Neural cell (in vitro differentiated cells): ENCODE results near the gene RCL1. TPM values are rescaled to one million over a fixed set of nuclear protein-coding genes. Genes with fewer than 3 reads are reported as not detected.

ENCODE experiments used
- H2AFZ ChIP-seq: fragments of 200-600, 300-800 bp; sonication (generic), shearing (Covaris generic); 2 replicates; pipeline ENCODE4 v1.6.0; 2014; ENCODE audit warnings: low read depth, mild to moderate bottlenecking, antibody characterized with exemption, low read length, moderate library complexity
- H3F3A ChIP-seq: fragments of 200-600 bp; shearing (Covaris generic); 2 replicates; pipeline ENCODE4 v1.6.1; 2016; ENCODE audit warnings: mild to moderate bottlenecking, moderate library complexity, mixed read lengths, antibody characterized with exemption, low read length; ENCODE audit not compliant: insufficient read depth, poor library complexity, severe bottlenecking
- H3K27ac ChIP-seq: fragments of 200-600, 300-800 bp; sonication (generic), shearing (Covaris generic); 2 replicates; pipeline ENCODE4 v1.5.1; 2014; ENCODE audit warnings: mild to moderate bottlenecking, low read length, moderate library complexity
- H3K27me3 ChIP-seq: fragments of 300-800, 200-600 bp; sonication (generic), shearing (Covaris generic); 2 replicates; pipeline ENCODE4 v1.6.0; 2014; ENCODE audit warnings: mild to moderate bottlenecking, low read depth, low read length, moderate library complexity; ENCODE audit not compliant: insufficient read depth
- H3K36me3 ChIP-seq: fragments of 300-800, 200-600 bp; sonication (generic), shearing (Covaris generic); 2 replicates; pipeline ENCODE4 v1.5.1; 2014; ENCODE audit warnings: mild to moderate bottlenecking, antibody characterized with exemption, low read length, moderate library complexity; ENCODE audit not compliant: insufficient read depth
- H3K4me2 ChIP-seq: fragments of 300-800, 200-600 bp; sonication (generic), shearing (Covaris generic); 2 replicates; pipeline ENCODE4 v1.6.0; 2014; ENCODE audit warnings: mild to moderate bottlenecking, low read length
- H3K4me3 ChIP-seq: fragments of 300-800, 200-600 bp; sonication (generic), shearing (Covaris generic); 2 replicates; pipeline ENCODE4 v1.5.1; 2014; ENCODE audit warnings: mild to moderate bottlenecking, low read length, moderate library complexity
- H3K79me2 ChIP-seq: fragments of 200-600 bp; shearing (Covaris generic); replicated peaks from 2 replicates; pipeline ENCODE4 v1.6.0; 2014; ENCODE audit warnings: mild to moderate bottlenecking, low read length, moderate library complexity; ENCODE audit not compliant: insufficient read depth
- H3K9ac ChIP-seq: fragments of 300-800, 200-600 bp; sonication (generic), shearing (Covaris generic); 2 replicates; pipeline ENCODE4 v1.6.1; 2016; ENCODE audit warnings: mild to moderate bottlenecking, low read length, mixed read lengths
- H3K9me2 ChIP-seq: fragments of 200-600 bp; shearing (Covaris generic); 2 replicates; pipeline ENCODE4 v1.6.1; 2016; ENCODE audit warnings: mild to moderate bottlenecking, low read length, mixed read lengths; ENCODE audit not compliant: insufficient read depth
- H3K9me3 ChIP-seq: fragments of 200-600, 300-800 bp; sonication (generic), shearing (Covaris generic); 2 replicates; pipeline ENCODE4 v1.6.1; 2016; ENCODE audit warnings: mild to moderate bottlenecking, mixed run types, low read length, moderate library complexity, mixed read lengths
- H4K20me1 ChIP-seq: fragments of 200-600 bp; shearing (Covaris generic); 2 replicates; pipeline ENCODE4 v1.6.1; 2016; ENCODE audit warnings: mild to moderate bottlenecking, mixed run types; ENCODE audit not compliant: insufficient read depth
- CTCF ChIP-seq: fragments of 450-650 bp; IDR thresholded peaks from 2 replicates; pipeline ENCODE4 v1.5.1; 2014; ENCODE audit warnings: antibody characterized with exemption, mild to moderate bottlenecking, moderate library complexity; ENCODE audit not compliant: poor library complexity, severe bottlenecking
- EP300 ChIP-seq: fragments of 450-650 bp; conservative IDR thresholded peaks from 2 replicates; pipeline ENCODE4 v1.6.1; 2014; ENCODE audit warnings: antibody characterized with exemption, mild to moderate bottlenecking, moderate library complexity; ENCODE audit not compliant: poor library complexity, severe bottlenecking
- EZH2 ChIP-seq: fragments of 200-600, 300-800 bp; shearing (Covaris generic), sonication (generic); IDR thresholded peaks from 2 replicates; pipeline ENCODE4 v1.6.1; 2014; ENCODE audit warnings: antibody characterized with exemption, low read length, borderline replicate concordance, mild to moderate bottlenecking; ENCODE audit not compliant: insufficient read depth, poor library complexity, severe bottlenecking
- MXI1 ChIP-seq: fragments of 450-650 bp; conservative IDR thresholded peaks from 2 replicates; pipeline ENCODE4 v1.6.1; 2014; ENCODE audit warnings: antibody characterized with exemption, mild to moderate bottlenecking; ENCODE audit not compliant: poor library complexity, severe bottlenecking
- POLR2AphosphoS5 ChIP-seq: IDR thresholded peaks from 2 replicates; pipeline ENCODE4 v1.6.1; 2012
- RAD21 ChIP-seq: fragments of 450-650 bp; conservative IDR thresholded peaks from 2 replicates; pipeline ENCODE4 v1.6.1; 2014; ENCODE audit warnings: antibody characterized with exemption, mild to moderate bottlenecking, moderate library complexity
- REST ChIP-seq: IDR thresholded peaks from 2 replicates; pipeline ENCODE4 v1.6.1; 2012; ENCODE audit warnings: borderline replicate concordance
- SMC3 ChIP-seq: fragments of 450-650 bp; conservative IDR thresholded peaks from 2 replicates; pipeline ENCODE4 v1.6.1; 2014; ENCODE audit warnings: antibody characterized with exemption, mild to moderate bottlenecking, moderate library complexity; ENCODE audit not compliant: poor library complexity
- TAF1 ChIP-seq: IDR thresholded peaks from 2 replicates; pipeline ENCODE4 v1.6.1; 2012; ENCODE audit warnings: low read depth
- polyA plus RNA-seq: library from polyadenylated mRNA; depleted of rRNA; stranded (reverse); fragments of >200 nt; gene quantifications from 2 replicates; pipeline ENCODE4 v1.2.3, GENCODE V29; 2014

The RCL1 gene
- polyA plus RNA-seq, 1 donor from 2014 or later = 4.2 TPM

GRCh38 chr9:4860383-4860782 lies 67.6 kb downstream of the RCL1 start:
- no peaks in the 10 kb centered on the region for H3K36me3 ChIP-seq
- H3K27ac ChIP-seq = no peak overlapping the region
- TF ChIP-seq RAD21 = no peak
- no peak for TF ChIP-seq EP300
- TF ChIP-seq MXI1 = no peak
- no peak for TF ChIP-seq TAF1
- TF ChIP-seq POLR2AphosphoS5 = no peak
- TF ChIP-seq REST = no peak
- no peak for TF ChIP-seq SMC3
- no peak for TF ChIP-seq CTCF
- H3K9me3 ChIP-seq = no peaks in the 10 kb centered on the region
- no peaks in the 10 kb centered on the region for H3K27me3 ChIP-seq
- no peaks in the 10 kb centered on the region for H3F3A ChIP-seq
- no peaks in the 10 kb centered on the region for H3K9me2 ChIP-seq
- no peaks in the 10 kb centered on the region for H4K20me1 ChIP-seq
- no peak overlapping the region for H2AFZ ChIP-seq
- H3K4me2 ChIP-seq = no peak overlapping the region
- no peak overlapping the region for H3K4me3 ChIP-seq
- no peak overlapping the region for H3K9ac ChIP-seq
- H3K79me2 ChIP-seq = no peaks in the 10 kb centered on the region

GRCh38 chr9:4861145-4861544 lies 68.4 kb downstream of the RCL1 start:
- H3K36me3 ChIP-seq = no peaks in the 10 kb centered on the region
- no peaks in the 10 kb centered on the region for H3K79me2 ChIP-seq
- no peak overlapping the region for H2AFZ ChIP-seq
- TF ChIP-seq EP300 (no peak), EZH2 (no peak), TAF1 (no peak), CTCF (no peak), POLR2AphosphoS5 (no peak), RAD21 (no peak), REST (no peak), SMC3 (no peak), MXI1 (no peak)
- H3K27me3 ChIP-seq = no peaks in the 10 kb centered on the region
- no peaks in the 10 kb centered on the region for H3F3A ChIP-seq
- no peaks in the 10 kb centered on the region for H3K9me2 ChIP-seq
- H3K9me3 ChIP-seq = no peaks in the 10 kb centered on the region
- no peak overlapping the region for H3K9ac ChIP-seq
- H3K4me2 ChIP-seq = no peak overlapping the region
- no peak overlapping the region for H3K27ac ChIP-seq
- H4K20me1 ChIP-seq = no peaks in the 10 kb centered on the region
- no peak overlapping the region for H3K4me3 ChIP-seq
